ENCODE measurements around the gene PSMD14.

PSMD14 gene

GRCh38 chr2:161283926-161284325 is 24.3 kb upstream of the PSMD14 start:
- TF ChIP-seq, protein P1, sequence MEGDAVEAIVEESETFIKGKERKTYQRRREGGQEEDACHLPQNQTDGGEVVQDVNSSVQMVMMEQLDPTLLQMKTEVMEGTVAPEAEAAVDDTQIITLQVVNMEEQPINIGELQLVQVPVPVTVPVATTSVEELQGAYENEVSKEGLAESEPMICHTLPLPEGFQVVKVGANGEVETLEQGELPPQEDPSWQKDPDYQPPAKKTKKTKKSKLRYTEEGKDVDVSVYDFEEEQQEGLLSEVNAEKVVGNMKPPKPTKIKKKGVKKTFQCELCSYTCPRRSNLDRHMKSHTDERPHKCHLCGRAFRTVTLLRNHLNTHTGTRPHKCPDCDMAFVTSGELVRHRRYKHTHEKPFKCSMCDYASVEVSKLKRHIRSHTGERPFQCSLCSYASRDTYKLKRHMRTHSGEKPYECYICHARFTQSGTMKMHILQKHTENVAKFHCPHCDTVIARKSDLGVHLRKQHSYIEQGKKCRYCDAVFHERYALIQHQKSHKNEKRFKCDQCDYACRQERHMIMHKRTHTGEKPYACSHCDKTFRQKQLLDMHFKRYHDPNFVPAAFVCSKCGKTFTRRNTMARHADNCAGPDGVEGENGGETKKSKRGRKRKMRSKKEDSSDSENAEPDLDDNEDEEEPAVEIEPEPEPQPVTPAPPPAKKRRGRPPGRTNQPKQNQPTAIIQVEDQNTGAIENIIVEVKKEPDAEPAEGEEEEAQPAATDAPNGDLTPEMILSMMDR (IDR thresholded peaks at IDR 0.05; ENCODE audit: control insufficient read depth, insufficient read depth, low read depth, low read length, missing control alignments) = no peak
- H3K4me3 ChIP-seq (ENCODE audit: control insufficient read depth, low read depth, low read length) = no peak overlapping the region
- DNase-seq (ENCODE audit: low read depth) = no peak

- no peak overlapping the region for H3K4me3 ChIP-seq (ENCODE audit: control insufficient read depth, low read depth, low read length)
- TF ChIP-seq, protein P1 (IDR thresholded peaks at IDR 0.05; ENCODE audit: control insufficient read depth, insufficient read depth, low read depth, low read length, missing control alignments) = no peak
- no peak for DNase-seq (ENCODE audit: low read depth)
Observed at GRCh38 chr2:161303535-161304050, 4.6 kb upstream of the PSMD14 start.

DNA sequence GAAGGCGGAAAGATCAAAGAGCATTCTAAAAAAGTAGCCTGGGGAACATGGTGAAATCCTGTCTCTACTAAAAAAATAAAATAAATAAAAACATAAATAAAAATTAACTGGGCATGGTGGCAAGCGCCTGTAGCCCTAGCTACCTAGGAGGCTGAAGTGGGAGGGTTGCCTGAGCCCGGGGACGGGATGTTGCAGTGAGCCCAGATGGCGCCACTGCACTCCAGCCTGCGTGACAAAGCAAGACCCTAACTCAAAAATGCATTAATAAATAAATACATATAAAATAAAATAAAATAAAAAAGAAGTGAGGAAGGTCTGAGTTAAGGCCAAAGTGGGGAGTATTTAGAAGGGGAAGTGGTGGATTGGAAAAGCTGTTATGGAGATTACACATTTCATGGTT is 1.3 kb upstream of the PSMD14 start:
- no peak for DNase-seq (ENCODE audit: low read depth)
- H3K4me3 ChIP-seq (ENCODE audit: control insufficient read depth, low read depth, low read length) = no peak overlapping the region
- TF ChIP-seq, protein P1 (IDR thresholded peaks at IDR 0.05; ENCODE audit: control insufficient read depth, insufficient read depth, low read depth, low read length, missing control alignments) = no peak

GRCh38 chr2:161307676-161308075 is 549 bp upstream of the PSMD14 start:
- TF ChIP-seq, protein P1 (IDR thresholded peaks at IDR 0.05; ENCODE audit: control insufficient read depth, insufficient read depth, low read depth, low read length, missing control alignments) = no peak
- DNase-seq (ENCODE audit: low read depth) = no peak
- peak overlapping the region; percentile 91 for H3K4me3 ChIP-seq (ENCODE audit: control insufficient read depth, low read depth, low read length)

- TF ChIP-seq, protein P1 (IDR thresholded peaks at IDR 0.05; ENCODE audit: control insufficient read depth, insufficient read depth, low read depth, low read length, missing control alignments) = no peak
- no peak overlapping the region for H3K4me3 ChIP-seq (ENCODE audit: control insufficient read depth, low read depth, low read length)
- no peak for DNase-seq (ENCODE audit: low read depth)
Observed at GRCh38 chr2:161312996-161313395, 4.8 kb downstream of the PSMD14 start.

- DNase-seq (ENCODE audit: low read depth) = no peak
Observed at GRCh38 chr2:161315380-161315779, 7.2 kb downstream of the PSMD14 start.

More at GRCh38 chr2:161315380-161315779, 7.2 kb downstream of the PSMD14 start:
- TF ChIP-seq, protein P1 (IDR thresholded peaks at IDR 0.05; ENCODE audit: control insufficient read depth, insufficient read depth, low read depth, low read length, missing control alignments) = no peak
- H3K4me3 ChIP-seq (ENCODE audit: control insufficient read depth, low read depth, low read length) = no peak overlapping the region
